ENCODE results near the gene TMEM181. TPM values are rescaled to one million over a fixed set of nuclear protein-coding genes. Genes with fewer than 3 reads are reported as not detected.

Gene TMEM181
- total and polyA plus RNA-seq, 5 experiments from 2014 or later = 3.9 to 16.9 (median 4.6) TPM

DNA sequence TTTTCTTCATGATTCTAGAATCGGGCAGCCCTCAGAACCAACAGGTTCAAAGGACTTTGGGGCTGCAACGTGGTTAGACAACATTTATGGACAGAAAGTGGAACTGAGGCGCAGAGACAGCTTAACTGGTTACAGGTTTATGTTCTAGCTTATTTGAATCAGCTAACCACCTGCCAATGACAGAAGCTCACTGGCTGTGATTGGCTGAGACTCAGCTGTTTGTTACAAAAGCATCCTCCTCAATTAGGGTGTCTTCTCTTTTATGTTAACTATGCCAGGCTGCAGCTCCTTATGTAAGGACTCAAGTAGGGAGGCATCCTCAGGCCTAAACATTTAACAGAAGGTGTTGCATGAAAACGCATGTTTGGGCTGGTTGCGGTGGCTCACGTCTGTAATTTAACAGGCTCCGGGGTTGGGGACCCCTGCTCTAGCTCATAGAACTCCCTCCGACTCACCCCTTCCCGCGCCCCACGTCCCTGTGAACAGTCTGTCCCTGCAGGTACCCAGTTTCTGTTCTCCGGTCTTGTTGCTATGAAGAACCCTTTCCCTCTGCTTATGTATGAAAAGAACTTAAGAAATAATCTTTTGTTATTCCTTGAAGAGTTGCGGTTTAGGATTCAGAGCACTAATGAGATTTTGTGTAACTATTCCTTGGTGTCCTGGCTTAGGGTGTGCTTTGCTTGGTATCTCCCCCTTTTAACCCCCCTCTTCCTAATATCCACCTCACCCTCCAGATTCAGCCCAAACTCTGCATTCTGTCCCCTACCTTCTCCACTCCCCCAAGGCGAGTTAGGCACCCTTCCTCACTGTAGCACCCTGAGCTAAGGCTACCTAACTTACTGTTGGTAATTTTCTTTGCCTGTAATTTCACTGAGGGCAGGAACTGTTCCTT is 1.2 kb upstream of the TMEM181 start:
- POLR2A ChIA-PET = interaction anchor here (0.9 to 1.9 kb wide), 6 partner anchors 10 to 93 kb away, joined by 4 to 10 read pairs (median 5); no protein-coding TSS in a partner anchor
- Mint-ChIP-seq H3K36me3 (no peaks in the 10 kb centered on the region), H3K27ac (peak overlapping the region; percentile 16 to 88 (median 80)), H3K4me1 (peaks cover 16 to 35% (median 30%) of the 10 kb centered on the region in 4 donors), H3K9me3 (no peaks in the 10 kb centered on the region), H3K4me3 (peak overlapping the region; percentile 51 to 94 (median 75)), H3K27me3 (no peaks in the 10 kb centered on the region)
- DNase-seq (no peak), ATAC-seq (no peak)

DNA sequence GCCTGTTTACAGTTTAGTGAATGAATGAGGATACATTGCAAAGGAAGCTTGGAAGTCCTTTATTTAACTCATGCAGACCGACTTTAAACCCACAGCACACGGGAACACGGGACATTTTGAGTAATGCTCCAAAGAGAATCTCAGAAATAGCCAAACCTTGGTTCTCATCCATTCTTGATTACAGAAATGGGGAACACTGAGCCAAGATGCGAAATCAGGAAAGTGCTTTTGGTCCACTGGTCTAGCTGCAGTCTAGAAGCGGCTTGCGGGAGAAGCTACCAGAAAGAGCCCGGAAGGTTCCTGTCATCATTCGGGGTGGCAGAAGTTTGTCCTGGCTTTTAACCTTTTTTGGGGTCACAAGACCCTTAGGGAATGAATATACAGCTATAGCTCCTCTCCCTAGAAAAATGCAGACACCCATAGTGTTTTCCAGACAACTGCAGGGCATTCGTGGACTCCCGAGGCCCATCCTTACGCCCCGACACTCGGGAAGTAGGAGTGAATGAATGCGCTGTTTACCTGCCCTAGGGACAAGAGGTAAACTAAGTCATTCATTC is 475 bp upstream of the TMEM181 start:
- Mint-ChIP-seq H3K27me3 (no peaks in the 10 kb centered on the region), H3K27ac (peak overlapping the region; percentile 16 to 88 (median 80)), H3K9me3 (no peaks in the 10 kb centered on the region), H3K4me3 (peak overlapping the region; percentile 51 to 94 (median 75)), H3K4me1 (peaks cover 16 to 42% (median 37%) of the 10 kb centered on the region in 4 donors), H3K36me3 (no peaks in the 10 kb centered on the region)
- no peak for DNase-seq
- POLR2A ChIA-PET = interaction anchor here (0.7 to 1.9 kb wide), 7 partner anchors 9 to 338 kb away, joined by 4 to 10 read pairs (median 5); no protein-coding TSS in a partner anchor
- no peak for ATAC-seq

DNA sequence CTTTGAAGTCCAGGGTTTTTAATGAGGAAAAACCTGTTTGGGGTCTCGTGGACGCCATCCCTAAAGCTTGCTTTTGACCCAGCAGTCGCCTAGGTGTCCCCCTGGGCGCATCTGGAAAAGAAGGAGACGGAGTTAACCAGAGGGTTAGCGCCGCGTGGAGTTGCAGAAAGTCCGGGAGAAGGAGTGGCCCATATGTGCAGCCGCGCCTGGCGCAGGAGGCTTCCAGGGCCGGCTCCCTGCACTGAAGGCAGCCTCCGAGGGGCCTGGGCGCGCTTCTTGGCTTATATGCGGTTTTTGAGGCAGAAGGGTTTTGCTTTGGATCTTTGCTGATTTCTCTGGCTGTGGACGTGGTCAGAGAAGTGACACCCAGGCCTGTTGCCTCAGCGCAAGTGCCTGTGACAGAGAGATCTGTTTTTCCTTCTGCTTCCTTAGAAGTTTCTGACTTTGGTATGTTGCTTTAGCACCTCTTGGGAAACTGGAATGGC is 987 bp downstream of the TMEM181 start:
- POLR2A ChIA-PET = no interaction called here
- Mint-ChIP-seq H3K27me3 (no peaks in the 10 kb centered on the region), H3K4me3 (peak overlapping the region; percentile 89 to 97 (median 94)), H3K9me3 (no peaks in the 10 kb centered on the region), H3K4me1 (peaks cover 24 to 56% (median 52%) of the 10 kb centered on the region in 4 donors), H3K36me3 (no peaks in the 10 kb centered on the region), H3K27ac (peak overlapping the region; percentile 73 to 97 (median 94))
- ATAC-seq (no peak), DNase-seq (no peak)

DNA sequence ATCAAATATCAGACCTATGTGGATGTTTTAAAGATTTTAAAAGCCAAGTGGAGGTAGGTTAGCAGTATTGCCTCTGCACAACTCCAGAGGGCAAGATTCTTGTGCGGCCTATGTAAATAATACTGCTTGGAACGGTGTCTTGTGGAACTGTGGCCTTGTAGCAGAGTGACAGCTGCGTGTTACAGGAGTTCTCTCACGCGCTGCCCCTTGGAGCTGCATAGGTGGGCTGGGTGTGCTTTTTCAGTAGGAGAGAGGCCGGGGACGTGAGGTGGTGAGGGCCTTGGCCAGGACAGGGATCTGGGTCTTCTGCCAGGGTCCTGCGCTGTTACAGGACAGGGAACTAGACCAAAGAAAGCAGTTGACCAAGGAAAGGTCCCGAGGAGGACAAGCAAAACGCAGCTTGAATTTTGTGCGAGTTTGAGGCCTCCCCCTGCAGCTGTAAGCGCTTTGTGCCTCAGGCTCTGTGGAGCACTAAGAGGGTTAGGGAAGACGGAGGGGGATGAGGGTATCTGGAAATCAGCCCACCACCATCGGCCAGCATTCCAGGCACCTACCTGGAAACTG is 1.5 kb downstream of the TMEM181 start:
- H3K27ac Mint-ChIP-seq = peak overlapping the region in 9 of 10 donors; percentile 73 to 97 (median 94)
- H3K27me3 Mint-ChIP-seq = no peaks in the 10 kb centered on the region
- H3K4me1 Mint-ChIP-seq = peaks cover 28 to 61% (median 57%) of the 10 kb centered on the region in 4 donors
- no peak for ATAC-seq
- no peaks in the 10 kb centered on the region for H3K9me3 Mint-ChIP-seq
- no peak for DNase-seq
- H3K36me3 Mint-ChIP-seq = no peaks in the 10 kb centered on the region
- POLR2A ChIA-PET = interaction anchor here (0.6 kb wide), 1 partner anchor 88 kb away, joined by 3 read pairs; no protein-coding TSS in a partner anchor
- H3K4me3 Mint-ChIP-seq = peak overlapping the region; percentile 89 to 97 (median 94)

DNA sequence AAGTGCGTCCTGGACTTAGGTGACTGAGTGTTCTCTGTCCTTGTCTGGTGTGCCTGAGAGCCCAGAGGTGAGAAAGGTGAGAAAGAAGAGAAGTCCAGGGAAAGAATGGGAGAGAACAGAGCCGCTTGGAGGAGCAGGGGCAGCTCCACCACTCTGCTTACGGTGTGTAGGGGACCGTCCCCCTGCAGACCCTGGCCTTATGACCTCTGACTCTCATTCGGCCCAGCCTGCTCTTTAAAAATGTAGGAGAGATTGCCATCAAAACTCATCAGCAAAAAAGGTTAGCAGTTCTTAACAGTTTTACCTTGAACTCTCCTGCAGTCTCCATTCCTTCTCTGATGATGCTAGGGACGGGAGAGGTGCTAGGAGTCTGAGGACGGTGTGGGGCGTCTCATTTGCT is 2.0 kb downstream of the TMEM181 start:
- H3K4me1 Mint-ChIP-seq = peaks cover 33 to 66% (median 62%) of the 10 kb centered on the region in 4 donors
- H3K27me3 Mint-ChIP-seq = no peaks in the 10 kb centered on the region
- ATAC-seq (no peak), DNase-seq (no peak)
- POLR2A ChIA-PET = interaction anchor here (0.6 kb wide), 1 partner anchor 88 kb away, joined by 3 read pairs; no protein-coding TSS in a partner anchor
- no peaks in the 10 kb centered on the region for H3K36me3 Mint-ChIP-seq
- no peaks in the 10 kb centered on the region for H3K9me3 Mint-ChIP-seq
- peak overlapping the region; percentile 51 to 97 (median 94) for H3K4me3 Mint-ChIP-seq
- H3K27ac Mint-ChIP-seq = peak overlapping the region in 9 of 10 donors; percentile 47 to 97 (median 90)

DNA sequence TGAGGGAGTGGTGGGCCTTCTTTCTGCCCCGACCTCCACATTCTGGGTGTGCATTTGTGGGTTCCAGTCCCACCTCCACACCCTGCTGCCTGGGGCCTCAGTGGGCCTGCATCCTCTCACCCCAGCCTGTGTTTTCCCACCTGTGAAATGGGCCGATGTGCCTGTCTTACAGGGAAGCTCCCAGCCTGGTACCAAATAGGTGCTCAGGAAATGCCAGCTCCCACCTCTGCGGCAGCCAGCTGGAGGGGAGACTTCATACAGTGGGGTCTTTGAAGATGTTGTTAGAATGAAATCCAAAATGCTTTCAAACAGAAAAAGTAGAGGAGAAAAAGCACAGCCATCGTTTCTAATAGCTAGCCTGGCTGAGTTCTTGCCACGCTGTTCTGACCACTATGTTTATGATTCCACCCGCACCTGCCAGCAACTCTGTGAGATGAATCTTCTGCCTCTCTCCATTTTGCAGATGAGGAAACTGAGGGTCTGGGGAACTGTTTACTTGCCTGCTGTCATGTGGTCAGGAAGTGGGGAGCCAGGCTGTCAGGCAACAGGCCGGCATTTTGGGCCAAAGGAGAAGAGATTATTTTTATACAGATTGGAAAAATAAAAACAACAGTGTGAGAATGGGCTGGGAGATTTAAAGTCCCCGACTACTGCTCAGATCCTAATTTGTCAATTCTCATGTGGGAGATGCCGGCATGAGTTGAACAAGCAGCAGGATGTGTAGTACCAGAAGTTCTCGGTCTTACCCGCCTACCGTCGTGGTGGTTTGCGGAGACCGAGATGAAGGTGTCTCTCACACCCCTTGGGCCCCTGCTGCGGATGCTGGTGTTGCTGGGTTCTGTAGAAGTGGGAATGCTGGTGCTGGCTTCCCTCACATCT is 4.6 kb downstream of the TMEM181 start:
- H3K9me3 Mint-ChIP-seq = no peaks in the 10 kb centered on the region
- H3K27me3 Mint-ChIP-seq = no peaks in the 10 kb centered on the region
- peak overlapping the region; percentile 40 to 99 (median 86) for H3K27ac Mint-ChIP-seq
- ATAC-seq (no peak), DNase-seq (peak in 1 of 10 donors; percentile 45)
- H3K4me3 Mint-ChIP-seq = peak overlapping the region in 8 of 10 donors; percentile 14 to 71 (median 57)
- H3K4me1 Mint-ChIP-seq = peaks cover 49 to 84% (median 81%) of the 10 kb centered on the region in 4 donors
- H3K36me3 Mint-ChIP-seq = no peaks in the 10 kb centered on the region
- POLR2A ChIA-PET = no interaction called here

DNA sequence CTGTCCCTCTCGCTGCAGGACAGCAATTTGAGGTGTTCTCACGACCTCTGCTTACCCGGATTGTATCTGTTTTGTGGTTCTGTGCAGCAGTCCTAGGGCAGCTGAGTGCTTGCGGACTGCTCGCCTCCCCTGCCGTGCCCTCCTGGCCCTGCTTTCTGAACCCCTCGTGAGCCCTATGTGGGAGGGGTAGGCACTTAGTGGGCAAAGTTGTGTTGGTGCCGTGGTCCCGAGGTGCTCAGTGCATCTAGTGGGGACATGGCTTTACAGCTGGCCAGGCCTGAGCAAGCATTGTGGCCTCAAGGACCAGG is 5.2 kb downstream of the TMEM181 start:
- ATAC-seq (no peak), DNase-seq (no peak)
- peaks cover 52 to 89% (median 85%) of the 10 kb centered on the region in 4 donors for H3K4me1 Mint-ChIP-seq
- H3K9me3 Mint-ChIP-seq = no peaks in the 10 kb centered on the region
- H3K36me3 Mint-ChIP-seq = no peaks in the 10 kb centered on the region
- H3K27ac Mint-ChIP-seq = peak overlapping the region in 8 of 10 donors; percentile 10 to 99 (median 85)
- POLR2A ChIA-PET = no interaction called here
- H3K27me3 Mint-ChIP-seq = no peaks in the 10 kb centered on the region
- H3K4me3 Mint-ChIP-seq = peak overlapping the region in 8 of 10 donors; percentile 0 to 71 (median 36)

DNA sequence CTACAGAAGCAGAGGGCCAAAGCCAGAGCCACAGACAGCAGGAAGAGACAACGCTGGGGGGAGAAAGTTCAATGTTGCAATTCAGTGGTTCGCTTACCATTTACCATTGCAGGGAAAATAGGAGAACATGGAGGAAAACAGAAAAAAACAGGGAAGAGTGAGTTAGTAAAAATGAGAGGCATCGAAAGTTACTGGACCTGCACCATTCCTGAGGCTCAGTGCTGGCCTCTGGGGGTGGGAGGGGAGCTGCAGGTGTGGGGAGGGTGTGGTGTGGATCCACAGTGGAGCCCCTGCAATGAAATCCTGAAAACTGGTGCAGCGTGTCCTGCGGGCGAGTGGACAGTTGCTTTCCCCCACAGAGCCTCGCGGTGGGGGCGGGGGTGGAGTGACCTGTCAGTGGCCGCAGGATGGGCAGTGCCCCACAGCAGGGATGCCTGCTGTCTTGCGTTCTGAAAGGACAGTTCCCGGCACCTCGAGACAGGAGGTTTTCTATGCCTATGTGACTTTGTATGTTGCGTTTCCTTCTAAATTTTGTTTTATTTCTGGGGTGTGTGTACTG is 5.7 kb downstream of the TMEM181 start:
- Mint-ChIP-seq H3K4me1 (peaks cover 55 to 92% (median 89%) of the 10 kb centered on the region in 4 donors), H3K9me3 (no peaks in the 10 kb centered on the region), H3K27me3 (no peaks in the 10 kb centered on the region), H3K4me3 (peak overlapping the region in 5 of 10 donors; percentile 9 to 68 (median 45)), H3K36me3 (no peaks in the 10 kb centered on the region), H3K27ac (peak overlapping the region in 9 of 10 donors; percentile 42 to 99 (median 87))
- POLR2A ChIA-PET = no interaction called here
- ATAC-seq = no peak
- DNase-seq = no peak

DNA sequence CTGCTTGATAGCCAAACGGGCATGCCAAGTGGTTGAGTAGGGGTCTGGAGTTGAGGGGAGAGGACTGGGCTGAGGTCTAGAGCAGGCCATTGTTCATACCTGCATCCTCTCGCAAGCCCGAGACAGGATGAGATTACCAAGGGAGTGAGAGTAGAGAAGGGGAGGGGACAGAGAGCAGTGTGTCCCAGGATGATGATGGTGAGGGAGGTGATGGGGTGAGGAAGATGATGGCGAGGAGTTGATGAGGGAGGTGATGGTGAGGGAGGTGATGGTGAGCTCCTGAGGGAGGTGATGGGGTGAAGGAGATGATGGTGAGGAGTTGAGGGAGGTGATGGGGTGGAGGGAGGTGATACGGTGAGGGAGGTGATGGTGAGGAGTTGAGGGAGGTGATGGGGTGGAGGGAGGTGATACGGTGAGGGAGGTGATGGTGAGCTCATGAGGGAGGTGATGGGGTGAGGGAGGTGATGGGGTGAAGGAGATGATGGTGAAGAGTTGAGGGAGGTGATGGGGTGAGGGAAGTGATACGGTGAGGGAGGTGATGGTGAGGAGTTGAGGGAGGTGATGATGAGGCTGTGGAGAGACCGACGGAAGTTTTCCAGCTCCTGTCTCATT is 6.4 kb downstream of the TMEM181 start:
- peak overlapping the region in 8 of 10 donors; percentile 64 to 99 (median 93) for H3K27ac Mint-ChIP-seq
- H3K9me3 Mint-ChIP-seq = no peaks in the 10 kb centered on the region
- DNase-seq (no peak), ATAC-seq (no peak)
- peaks cover 50 to 89% (median 85%) of the 10 kb centered on the region in 4 donors for H3K4me1 Mint-ChIP-seq
- POLR2A ChIA-PET = no interaction called here
- peaks cover 0 to 2% (median 0%) of the 10 kb centered on the region in 3 donors for H3K36me3 Mint-ChIP-seq
- H3K27me3 Mint-ChIP-seq = no peaks in the 10 kb centered on the region
- peak overlapping the region in 4 of 10 donors; percentile 18 to 87 (median 78) for H3K4me3 Mint-ChIP-seq

DNA sequence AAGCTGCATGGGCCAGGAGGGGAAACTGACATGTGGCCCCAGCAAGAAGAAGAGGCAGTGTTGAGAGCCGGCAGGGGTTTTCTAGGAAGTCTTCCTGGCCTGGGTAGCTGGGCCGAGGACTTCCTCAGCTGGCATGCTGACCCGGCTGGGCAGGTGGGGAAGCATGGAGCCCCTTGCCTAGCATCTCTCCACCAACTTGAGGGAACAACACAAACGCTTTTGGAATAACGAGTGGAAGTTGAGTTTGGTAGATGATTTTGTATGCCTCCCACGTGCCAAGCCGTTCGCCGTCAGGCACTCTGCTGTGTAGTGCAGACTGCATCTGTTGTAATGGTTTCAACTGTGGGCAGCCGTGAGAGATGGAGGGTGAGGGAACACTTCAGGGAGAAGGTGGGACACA is 7.3 kb downstream of the TMEM181 start:
- peak overlapping the region in 8 of 10 donors; percentile 46 to 87 (median 80) for H3K4me3 Mint-ChIP-seq
- POLR2A ChIA-PET = interaction anchor here (0.6 to 1.7 kb wide), 4 partner anchors 10 to 186 kb away, joined by 3 to 12 read pairs (median 3); partner anchors contain the start of gene SYTL3
- ATAC-seq = no peak
- H3K9me3 Mint-ChIP-seq = no peaks in the 10 kb centered on the region
- H3K27ac Mint-ChIP-seq = peak overlapping the region; percentile 87 to 99 (median 95)
- peaks cover 0 to 5% (median 0%) of the 10 kb centered on the region in 3 donors for H3K36me3 Mint-ChIP-seq
- DNase-seq = no peak
- H3K4me1 Mint-ChIP-seq = peaks cover 47 to 89% (median 83%) of the 10 kb centered on the region in 4 donors
- no peaks in the 10 kb centered on the region for H3K27me3 Mint-ChIP-seq

DNA sequence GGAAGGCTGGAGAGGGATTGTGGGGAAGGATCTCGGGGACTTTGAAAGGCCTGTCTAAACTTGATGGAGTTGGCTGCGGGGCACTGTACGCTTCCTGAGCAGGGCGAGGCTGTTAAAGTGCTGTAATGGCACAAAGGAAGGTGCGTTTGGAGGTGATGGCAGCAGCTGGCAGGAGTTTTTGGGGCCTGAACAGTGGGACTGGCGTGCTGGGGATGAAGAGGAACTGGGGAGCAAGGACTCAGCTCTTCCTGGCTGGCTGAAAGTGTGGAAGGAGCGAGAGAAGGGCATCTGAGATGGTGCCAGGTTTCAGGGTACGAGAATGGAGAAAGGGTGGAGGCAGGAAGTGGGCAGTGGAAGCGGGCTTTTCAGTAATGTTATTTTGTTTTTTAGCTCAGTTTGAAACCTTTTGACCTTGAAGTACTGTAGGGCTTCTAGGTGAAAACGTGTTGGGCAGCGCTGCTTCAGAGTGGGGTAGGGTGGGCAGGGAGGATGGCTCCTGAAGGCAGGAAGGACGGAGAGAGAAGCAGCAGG is 8.0 kb downstream of the TMEM181 start:
- no peaks in the 10 kb centered on the region for H3K27me3 Mint-ChIP-seq
- DNase-seq = peak in 3 of 10 donors; percentile 29 to 35 (median 30)
- peak overlapping the region; percentile 87 to 99 (median 95) for H3K27ac Mint-ChIP-seq
- peak; percentile 60 to 64 for ATAC-seq
- POLR2A ChIA-PET = interaction anchor here (1.0 to 1.8 kb wide), 6 partner anchors 9 to 186 kb away, joined by 3 to 12 read pairs (median 5); partner anchors contain the start of genes SYTL3 and TMEM181
- H3K36me3 Mint-ChIP-seq = peaks cover 0 to 5% (median 2%) of the 10 kb centered on the region in 3 donors
- peaks cover 48 to 89% (median 84%) of the 10 kb centered on the region in 4 donors for H3K4me1 Mint-ChIP-seq
- H3K4me3 Mint-ChIP-seq = peak overlapping the region; percentile 70 to 87 (median 80)
- no peaks in the 10 kb centered on the region for H3K9me3 Mint-ChIP-seq
